Muscle layer of colon (tissue), 2 donors: ENCODE results near the gene IGIP.

Experiments used
- H3K27ac ChIP-seq: one replicate; pipeline ENCODE4 v1.7.0; 2013; ENCODE audit warnings: low read depth, mild to moderate bottlenecking, low read length, moderate library complexity
- H3K27me3 ChIP-seq, 2 donors: one replicate each; pipeline ENCODE4 v1.7.0; 2013; ENCODE audit warnings: low read length in 2 of 2, mild to moderate bottlenecking in 2 of 2; ENCODE audit not compliant: insufficient read depth in 2 of 2, control insufficient read depth in 1 of 2
- H3K36me3 ChIP-seq: one replicate; pipeline ENCODE4 v1.7.0; 2013; ENCODE audit warnings: mild to moderate bottlenecking, low read length; ENCODE audit not compliant: insufficient read depth
- H3K4me1 ChIP-seq: one replicate; pipeline ENCODE4 v1.7.0; 2013; ENCODE audit warnings: mild to moderate bottlenecking, low read length; ENCODE audit not compliant: insufficient read depth
- H3K4me3 ChIP-seq, 2 donors: one replicate each; pipeline ENCODE4 v1.7.0; 2013; ENCODE audit warnings: low read length in 2 of 2, low read depth in 1 of 2, mild to moderate bottlenecking in 1 of 2, moderate library complexity in 1 of 2
- H3K9ac ChIP-seq: one replicate; pipeline ENCODE4 v1.7.0; 2013; ENCODE audit warnings: low read length
- H3K9me3 ChIP-seq: one replicate; pipeline ENCODE4 v1.7.0; 2013; ENCODE audit warnings: mild to moderate bottlenecking, low read length
- donor health status: abdominal sarcoma.
- donor health status: Adenocarcinoma of cecum.

IGIP gene

DNA sequence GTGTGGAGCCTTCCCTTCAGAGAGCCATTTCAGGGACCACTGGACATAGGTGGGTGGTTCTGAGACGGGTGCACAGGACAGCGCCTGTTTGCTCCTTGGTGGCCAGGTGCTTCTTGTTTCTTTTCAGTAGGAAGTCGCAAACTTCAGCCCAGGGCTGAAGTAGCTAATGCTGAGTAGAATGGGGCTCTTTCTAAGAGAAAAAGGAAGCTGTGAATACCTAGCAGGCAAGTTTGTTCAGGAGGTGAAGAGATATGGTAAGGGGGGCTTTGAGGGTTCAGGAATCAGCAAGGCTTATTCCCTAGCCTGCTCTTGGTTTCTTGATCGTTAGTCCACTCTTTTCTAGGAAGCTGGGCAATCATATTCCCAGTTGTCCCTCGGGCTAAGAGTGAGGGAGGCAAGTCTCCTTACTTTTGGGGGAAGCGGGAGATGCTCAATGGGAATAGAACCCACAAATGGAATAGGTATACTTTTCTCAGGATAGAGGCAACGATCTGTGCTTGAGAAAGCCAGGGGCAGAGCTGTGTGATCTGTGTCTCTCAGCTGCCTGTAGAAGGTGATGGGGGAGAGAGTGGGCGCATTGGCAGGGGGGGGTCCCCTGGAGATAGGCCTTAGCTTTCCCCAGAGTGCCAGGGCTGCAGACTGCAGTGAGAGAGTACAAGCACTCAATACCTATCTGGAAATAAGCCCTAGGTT, 13.7 kb upstream of the IGIP start:
- Histone ChIP-seq H3K4me1 (peaks cover 47% of the 10 kb centered on the region), H3K9me3 (no peaks in the 10 kb centered on the region), H3K4me3 (no peak overlapping the region), H3K9ac (no peak overlapping the region), H3K36me3 (no peaks in the 10 kb centered on the region), H3K27ac (peak overlapping the region; percentile 14), H3K27me3 (no peaks in the 10 kb centered on the region)

DNA sequence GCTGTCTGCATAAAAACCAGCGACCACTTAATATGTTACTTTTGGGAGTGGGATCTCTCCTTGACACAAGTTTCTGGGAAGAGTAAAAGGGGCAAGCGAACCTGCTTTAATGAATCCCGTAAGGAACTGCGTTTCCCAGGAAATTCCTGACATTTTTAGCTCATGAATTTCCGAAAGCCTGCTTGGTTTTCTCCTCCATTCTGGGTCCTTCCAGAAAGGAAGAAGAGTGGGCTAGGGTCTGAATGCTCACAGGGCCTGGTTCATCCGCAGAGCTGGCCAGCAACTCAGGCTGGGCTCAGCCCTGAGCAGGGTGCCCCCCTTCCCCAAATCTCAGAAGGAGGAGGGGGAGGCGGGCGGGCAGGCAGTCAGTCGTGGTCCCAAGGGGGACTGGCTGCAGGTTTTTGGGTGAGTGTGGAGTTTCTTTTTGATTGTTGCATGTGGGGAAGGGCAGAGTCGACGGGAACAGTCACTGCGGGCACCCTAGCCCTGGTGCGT, 13.0 kb upstream of the IGIP start:
- Histone ChIP-seq H3K9me3 (no peaks in the 10 kb centered on the region), H3K9ac (no peak overlapping the region), H3K36me3 (no peaks in the 10 kb centered on the region), H3K27ac (peak overlapping the region; percentile 84), H3K27me3 (no peaks in the 10 kb centered on the region), H3K4me3 (peak overlapping the region; percentile 72 to 88), H3K4me1 (peaks cover 51% of the 10 kb centered on the region)

DNA sequence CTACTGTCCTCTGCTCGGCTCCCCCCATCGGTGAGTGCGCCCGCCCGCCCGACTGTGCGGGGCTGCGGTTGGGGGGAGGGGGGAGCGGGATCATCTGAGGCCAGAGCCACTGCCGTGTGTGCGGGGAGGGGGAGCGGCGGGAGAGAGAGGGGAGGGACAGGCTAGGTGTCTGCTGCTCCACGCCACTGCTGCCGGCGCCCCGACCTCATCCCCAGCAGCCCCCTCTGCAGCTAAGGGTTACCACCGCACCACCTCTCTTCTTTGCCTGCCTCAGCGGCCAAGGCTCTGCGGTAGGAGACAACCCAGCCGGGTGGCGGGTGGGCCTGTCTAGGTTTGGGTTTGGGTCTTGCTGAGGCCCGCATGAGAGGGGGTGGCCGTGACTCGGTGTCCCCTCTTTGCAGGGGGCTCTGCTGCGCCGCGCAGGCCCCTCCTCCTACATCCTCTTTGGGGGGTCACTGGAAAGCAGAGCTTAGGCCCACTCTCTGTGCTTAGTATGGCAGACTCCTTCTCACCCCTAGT, 12.5 kb upstream of the IGIP start:
- H3K36me3 ChIP-seq, result no peaks in the 10 kb centered on the region
- peaks cover 55% of the 10 kb centered on the region for H3K4me1 ChIP-seq
- no peaks in the 10 kb centered on the region for H3K27me3 ChIP-seq
- H3K9ac ChIP-seq, result peak overlapping the region; percentile 69
- H3K4me3 ChIP-seq, result peak overlapping the region; percentile 72 to 88
- H3K9me3 ChIP-seq, result no peaks in the 10 kb centered on the region
- peak overlapping the region; percentile 84 for H3K27ac ChIP-seq

DNA sequence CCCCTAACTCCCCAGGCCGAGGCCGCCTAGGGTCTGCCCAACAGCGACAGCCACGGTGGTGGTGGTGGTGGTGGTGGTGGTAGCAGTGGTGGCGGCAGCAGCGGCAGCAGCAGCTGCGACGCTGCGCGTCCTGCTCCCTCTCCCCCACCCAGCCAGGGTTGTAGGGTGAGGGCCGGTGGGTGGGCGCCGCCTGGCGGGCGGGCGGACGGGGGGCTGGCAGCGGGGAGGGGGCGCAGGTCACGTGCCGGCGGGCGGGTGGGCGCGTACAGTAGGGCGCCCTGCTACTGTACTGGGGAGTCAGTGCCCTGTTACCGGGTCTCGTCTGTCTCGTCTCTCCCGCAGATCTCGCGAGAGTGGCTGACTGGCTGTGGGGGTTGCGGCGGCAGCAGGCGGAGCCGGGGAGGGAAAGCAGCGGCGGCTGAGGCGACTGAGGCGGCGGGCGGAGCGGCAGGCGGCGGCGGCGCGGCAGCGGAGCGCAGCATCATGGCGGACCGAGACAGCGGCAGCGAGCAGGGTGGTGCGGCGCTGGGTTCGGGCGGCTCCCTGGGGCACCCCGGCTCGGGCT, 12.0 kb upstream of the IGIP start, which contains the start of gene PURA:
Gene PURA, plus strand, starts transcription at position 411 of the 565 bp plus-strand sequence. Its CDS starts 73 bp downstream, at position 484.
- Histone ChIP-seq H3K9me3 (no peaks in the 10 kb centered on the region), H3K4me1 (peaks cover 51% of the 10 kb centered on the region), H3K27me3 (no peaks in the 10 kb centered on the region), H3K36me3 (no peaks in the 10 kb centered on the region), H3K27ac (peak within 1 kb of the TSS; percentile 96), H3K4me3 (peak within 1 kb of the TSS; percentile 80 to 88), H3K9ac (peak within 1 kb of the TSS; percentile 74)

DNA sequence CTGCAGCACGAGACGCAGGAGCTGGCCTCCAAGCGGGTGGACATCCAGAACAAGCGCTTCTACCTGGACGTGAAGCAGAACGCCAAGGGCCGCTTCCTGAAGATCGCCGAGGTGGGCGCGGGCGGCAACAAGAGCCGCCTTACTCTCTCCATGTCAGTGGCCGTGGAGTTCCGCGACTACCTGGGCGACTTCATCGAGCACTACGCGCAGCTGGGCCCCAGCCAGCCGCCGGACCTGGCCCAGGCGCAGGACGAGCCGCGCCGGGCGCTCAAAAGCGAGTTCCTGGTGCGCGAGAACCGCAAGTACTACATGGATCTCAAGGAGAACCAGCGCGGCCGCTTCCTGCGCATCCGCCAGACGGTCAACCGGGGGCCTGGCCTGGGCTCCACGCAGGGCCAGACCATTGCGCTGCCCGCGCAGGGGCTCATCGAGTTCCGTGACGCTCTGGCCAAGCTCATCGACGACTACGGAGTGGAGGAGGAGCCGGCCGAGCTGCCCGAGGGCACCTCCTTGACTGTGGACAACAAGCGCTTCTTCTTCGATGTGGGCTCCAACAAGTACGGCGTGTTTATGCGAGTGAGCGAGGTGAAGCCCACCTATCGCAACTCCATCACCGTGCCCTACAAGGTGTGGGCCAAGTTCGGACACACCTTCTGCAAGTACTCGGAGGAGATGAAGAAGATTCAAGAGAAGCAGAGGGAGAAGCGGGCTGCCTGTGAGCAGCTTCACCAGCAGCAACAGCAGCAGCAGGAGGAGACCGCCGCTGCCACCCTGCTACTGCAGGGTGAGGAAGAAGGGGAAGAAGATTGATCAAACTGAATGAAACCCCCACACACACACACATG, 11.2 kb upstream of the IGIP start:
- H3K4me1 ChIP-seq, result peaks cover 43% of the 10 kb centered on the region
- peak overlapping the region; percentile 96 for H3K27ac ChIP-seq
- peak overlapping the region; percentile 80 to 88 for H3K4me3 ChIP-seq
- peak overlapping the region; percentile 74 for H3K9ac ChIP-seq
- H3K27me3 ChIP-seq, result no peaks in the 10 kb centered on the region
- H3K9me3 ChIP-seq, result no peaks in the 10 kb centered on the region
- no peaks in the 10 kb centered on the region for H3K36me3 ChIP-seq

DNA sequence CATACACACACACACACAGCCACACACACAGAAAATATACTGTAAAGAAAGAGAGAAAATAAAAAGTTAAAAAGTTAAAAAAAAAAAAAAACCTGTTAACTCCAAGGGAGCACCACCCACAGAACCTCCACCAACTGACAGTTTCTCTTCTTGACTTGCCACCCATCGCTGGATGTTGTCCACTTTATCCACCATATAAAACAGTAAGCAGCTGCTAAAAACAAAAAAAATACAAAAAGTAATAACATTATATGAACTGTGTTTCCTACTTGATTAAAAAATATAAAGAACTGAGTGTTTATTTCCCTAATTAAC, 10.6 kb upstream of the IGIP start:
- no peaks in the 10 kb centered on the region for H3K9me3 ChIP-seq
- H3K9ac ChIP-seq, result peak overlapping the region; percentile 74
- no peak overlapping the region for H3K27ac ChIP-seq
- no peaks in the 10 kb centered on the region for H3K36me3 ChIP-seq
- no peaks in the 10 kb centered on the region for H3K27me3 ChIP-seq
- peak overlapping the region; percentile 80 to 88 for H3K4me3 ChIP-seq
- peaks cover 37% of the 10 kb centered on the region for H3K4me1 ChIP-seq

DNA sequence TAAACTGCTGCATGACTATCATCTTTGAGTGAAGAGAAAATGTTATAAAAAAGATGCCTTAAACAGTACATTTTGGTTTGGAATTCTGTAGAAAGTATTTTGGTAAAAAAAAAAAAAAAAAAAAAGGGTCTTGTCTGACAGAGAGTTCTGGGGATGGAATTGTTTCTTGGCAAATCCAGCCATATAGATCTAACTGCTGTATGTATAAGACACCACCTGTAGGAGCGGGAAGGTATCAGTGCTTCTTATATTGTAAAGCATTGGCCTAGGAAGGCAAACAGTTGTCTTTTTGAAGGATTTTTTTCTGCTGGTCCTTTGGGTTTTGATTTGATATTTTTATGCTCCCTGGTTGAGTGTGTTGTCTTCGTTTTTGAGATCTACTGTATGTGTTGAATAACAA, 9.0 kb upstream of the IGIP start:
- H3K9me3 ChIP-seq, result no peaks in the 10 kb centered on the region
- no peak overlapping the region for H3K27ac ChIP-seq
- peaks cover 37% of the 10 kb centered on the region for H3K4me1 ChIP-seq
- H3K27me3 ChIP-seq, result no peaks in the 10 kb centered on the region
- H3K9ac ChIP-seq, result no peak overlapping the region
- no peaks in the 10 kb centered on the region for H3K36me3 ChIP-seq
- H3K4me3 ChIP-seq, result peak overlapping the region in 1 of 2 donors; percentile 2

DNA sequence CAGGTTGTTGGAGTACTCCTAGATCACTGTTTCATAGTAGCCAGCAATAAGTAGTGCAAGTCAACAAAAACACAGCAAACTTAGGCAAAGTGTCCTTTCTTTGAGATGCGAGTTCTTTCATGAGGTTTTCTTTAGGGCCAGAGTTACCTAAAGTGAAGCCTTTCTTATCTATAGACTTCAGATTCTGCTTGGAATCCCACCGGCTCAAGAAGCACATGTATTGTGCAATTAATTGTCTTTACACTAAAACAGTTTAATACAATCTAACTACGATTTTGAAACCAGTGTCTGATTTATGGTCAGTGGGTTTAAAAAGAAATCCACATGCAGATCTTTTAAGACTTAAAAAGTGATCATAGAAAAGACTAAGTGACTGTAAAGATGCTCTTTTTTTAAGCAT, 8.2 kb upstream of the IGIP start:
- H3K36me3 ChIP-seq, result no peaks in the 10 kb centered on the region
- H3K4me3 ChIP-seq, result peak overlapping the region in 1 of 2 donors; percentile 2
- no peak overlapping the region for H3K9ac ChIP-seq
- no peak overlapping the region for H3K27ac ChIP-seq
- H3K4me1 ChIP-seq, result peaks cover 32% of the 10 kb centered on the region
- H3K27me3 ChIP-seq, result no peaks in the 10 kb centered on the region
- no peaks in the 10 kb centered on the region for H3K9me3 ChIP-seq

DNA sequence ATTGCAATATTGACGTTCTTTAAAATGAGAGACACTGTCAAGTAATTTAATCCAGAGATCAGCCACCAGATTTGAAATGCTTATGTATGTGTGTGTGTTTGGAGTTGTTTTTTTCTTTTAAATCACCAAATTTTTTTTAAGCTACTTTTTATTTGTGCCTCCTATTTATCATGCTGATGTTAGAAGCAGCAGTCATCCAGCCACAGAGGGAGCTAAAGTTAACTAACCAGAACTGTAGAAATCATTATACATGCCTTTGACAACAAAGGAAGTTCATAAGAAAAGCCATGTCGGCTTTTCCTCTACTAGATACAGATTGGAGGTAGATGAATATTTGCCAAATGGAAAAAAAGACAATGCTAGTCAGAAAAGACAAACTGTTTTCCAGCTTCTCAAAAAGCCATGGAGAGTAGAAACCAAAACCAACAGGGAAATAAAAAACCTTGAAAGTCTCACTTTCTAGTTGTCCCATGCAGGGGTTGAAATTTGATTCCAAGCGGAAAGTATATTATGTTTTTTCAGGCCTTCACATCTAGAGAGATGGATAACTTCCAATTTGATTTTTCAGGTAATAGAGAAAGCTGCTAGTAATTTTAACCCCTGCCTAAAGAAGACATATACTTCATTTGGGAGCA, 7.3 kb upstream of the IGIP start:
- no peak overlapping the region for H3K27ac ChIP-seq

DNA sequence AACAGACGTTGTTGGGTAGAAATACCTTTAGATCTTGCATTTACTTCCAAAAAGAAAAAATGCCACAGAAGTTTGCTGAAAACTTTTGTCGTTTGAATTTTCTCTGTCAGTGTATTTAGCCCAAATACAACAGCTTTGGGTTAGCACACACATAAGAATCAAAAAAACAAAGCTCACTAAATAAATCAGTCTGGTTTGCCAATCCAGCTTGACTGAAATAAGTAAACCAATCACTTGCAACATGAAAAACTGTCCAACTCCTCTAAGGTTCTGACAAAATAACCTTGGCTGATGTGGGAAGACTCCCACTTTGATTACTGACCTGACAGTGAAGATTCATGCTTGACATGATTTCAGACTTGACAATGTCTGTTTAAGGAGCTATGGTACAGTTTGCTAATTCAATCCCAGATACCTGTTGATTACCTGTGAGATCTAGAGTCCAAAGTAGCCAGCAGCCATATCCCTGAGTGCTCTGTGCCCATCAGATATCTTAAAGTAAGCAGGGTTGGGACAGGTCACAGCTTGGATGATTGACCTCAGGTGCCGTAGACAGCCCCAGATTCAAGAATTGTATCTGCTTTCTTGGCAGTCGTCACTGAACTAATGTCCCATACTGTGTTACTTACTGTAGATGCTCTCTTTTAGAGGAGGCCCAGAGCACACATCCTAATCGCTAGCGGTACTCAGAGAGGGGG, 727 bp downstream of the IGIP start:
- Histone ChIP-seq H3K27me3 (no peaks in the 10 kb centered on the region), H3K9ac (no peak overlapping the region), H3K4me1 (peaks cover 7% of the 10 kb centered on the region), H3K36me3 (no peaks in the 10 kb centered on the region), H3K27ac (no peak overlapping the region), H3K9me3 (no peaks in the 10 kb centered on the region), H3K4me3 (no peak overlapping the region)

More for the DNA sequence above, 7.3 kb upstream of the IGIP start:
- H3K36me3 ChIP-seq, result no peaks in the 10 kb centered on the region
- H3K9me3 ChIP-seq, result no peaks in the 10 kb centered on the region
- H3K4me3 ChIP-seq, result no peak overlapping the region
- no peak overlapping the region for H3K9ac ChIP-seq
- no peaks in the 10 kb centered on the region for H3K27me3 ChIP-seq
- peaks cover 28% of the 10 kb centered on the region for H3K4me1 ChIP-seq
